ENCODE results near the gene KCNK18.

GRCh38 chr10:117163954-117164548 is 33.2 kb upstream of the KCNK18 start:
- TF ChIP-seq CTCF (IDR thresholded peaks at IDR 0.05) (no peak), REST (IDR thresholded peaks at IDR 0.05; ENCODE audit: insufficient read depth in 1 of 2, low read depth in 2 of 2, low read length in 1 of 2) (no peak), SIN3A (IDR thresholded peaks at IDR 0.05; ENCODE audit: borderline replicate concordance, insufficient read depth, low read depth, low read length) (no peak), POLR2AphosphoS5 (IDR thresholded peaks at IDR 0.05; ENCODE audit: low read depth, low read length) (no peak)

Measured in Panc1 (cell line).